Bronchial epithelial cell (primary cell): ENCODE results near the gene AMDHD2. TPM values are rescaled to one million over a fixed set of nuclear protein-coding genes. Genes with fewer than 3 reads are reported as not detected.

Source experiments
- DNase-seq: peaks from one replicate; pipeline ENCODE4 v3.0.0-alpha.2; 2010; ENCODE audit warnings: low read depth
- FAIRE-seq: peaks from 2 replicates; lab custom pipeline; 2011; peaks lifted over from hg19 to GRCh38; lab: Jason Lieb, UNC
- H3K27me3 ChIP-seq: 2 replicates; pipeline ENCODE4 v1.5.1; 2011; ENCODE audit warnings: low read length; ENCODE audit not compliant: control insufficient read depth, insufficient read depth
- H3K36me3 ChIP-seq: 2 replicates; pipeline ENCODE4 v1.5.1; 2011; ENCODE audit warnings: low read length; ENCODE audit not compliant: control insufficient read depth, insufficient read depth
- H3K4me3 ChIP-seq: 2 replicates; pipeline ENCODE4 v1.5.1; 2011; ENCODE audit warnings: mild to moderate bottlenecking, low read depth, low read length, control low read depth
- CTCF ChIP-seq: IDR thresholded peaks from 2 replicates; pipeline ENCODE4 v1.5.1; 2011; ENCODE audit warnings: mild to moderate bottlenecking, moderate library complexity, low read length, control low read depth, inconsistent platforms; ENCODE audit not compliant: insufficient read depth, severe bottlenecking
- total RNA-seq: library from RNA; depleted of rRNA; stranded (reverse); fragments of >200 nt; gene quantifications from 2 replicates; pipeline ENCODE4 v1.2.1, GENCODE V29; 2014

AMDHD2 gene
- total RNA-seq, 1 donor from 2014 or later = 35.8 TPM

- no peaks in the 10 kb centered on the region for H3K36me3 ChIP-seq
- no peak for DNase-seq
- no peak for FAIRE-seq
- no peaks in the 10 kb centered on the region for H3K27me3 ChIP-seq
- peak; percentile 5 for TF ChIP-seq CTCF
- H3K4me3 ChIP-seq = no peak overlapping the region
These were observed 13.0 kb upstream of the AMDHD2 start for GRCh38 chr16:2507052-2507659.

DNA sequence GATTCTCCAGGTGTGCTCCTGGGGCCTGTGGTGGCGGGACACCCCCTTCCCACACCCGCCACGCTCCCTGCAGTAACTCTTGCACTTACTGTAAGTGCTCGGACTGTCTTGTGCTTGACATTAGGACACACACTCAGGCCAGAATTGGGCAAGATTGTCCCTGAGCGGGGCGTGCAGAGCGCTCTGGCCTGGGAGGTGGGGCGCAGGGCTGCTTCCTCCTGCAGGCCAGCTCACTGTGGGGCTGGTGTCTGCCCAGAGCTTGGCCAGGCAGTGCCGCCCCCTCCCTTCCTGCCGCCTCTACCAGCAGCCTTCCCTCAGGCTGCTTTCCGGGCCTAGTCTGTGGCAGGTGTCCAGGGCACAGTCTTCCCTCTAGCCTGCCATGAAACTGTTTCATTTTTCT, 12.5 kb upstream of the AMDHD2 start:
- FAIRE-seq (no peak), DNase-seq (no peak)
- Histone ChIP-seq H3K36me3 (no peaks in the 10 kb centered on the region), H3K27me3 (no peaks in the 10 kb centered on the region), H3K4me3 (no peak overlapping the region)
- no peak for TF ChIP-seq CTCF

GRCh38 chr16:2508722-2509400, 11.3 kb upstream of the AMDHD2 start:
- no peak for DNase-seq
- no peak for TF ChIP-seq CTCF
- FAIRE-seq = no peak
- H3K4me3 ChIP-seq = no peak overlapping the region
- no peaks in the 10 kb centered on the region for H3K36me3 ChIP-seq
- H3K27me3 ChIP-seq = no peaks in the 10 kb centered on the region

GRCh38 chr16:2511128-2511800, 8.9 kb upstream of the AMDHD2 start:
- DNase-seq (peak; percentile 42), FAIRE-seq (no peak)
- Histone ChIP-seq H3K36me3 (peaks cover 5% of the 10 kb centered on the region), H3K27me3 (no peaks in the 10 kb centered on the region), H3K4me3 (no peak overlapping the region)
- no peak for TF ChIP-seq CTCF

DNA sequence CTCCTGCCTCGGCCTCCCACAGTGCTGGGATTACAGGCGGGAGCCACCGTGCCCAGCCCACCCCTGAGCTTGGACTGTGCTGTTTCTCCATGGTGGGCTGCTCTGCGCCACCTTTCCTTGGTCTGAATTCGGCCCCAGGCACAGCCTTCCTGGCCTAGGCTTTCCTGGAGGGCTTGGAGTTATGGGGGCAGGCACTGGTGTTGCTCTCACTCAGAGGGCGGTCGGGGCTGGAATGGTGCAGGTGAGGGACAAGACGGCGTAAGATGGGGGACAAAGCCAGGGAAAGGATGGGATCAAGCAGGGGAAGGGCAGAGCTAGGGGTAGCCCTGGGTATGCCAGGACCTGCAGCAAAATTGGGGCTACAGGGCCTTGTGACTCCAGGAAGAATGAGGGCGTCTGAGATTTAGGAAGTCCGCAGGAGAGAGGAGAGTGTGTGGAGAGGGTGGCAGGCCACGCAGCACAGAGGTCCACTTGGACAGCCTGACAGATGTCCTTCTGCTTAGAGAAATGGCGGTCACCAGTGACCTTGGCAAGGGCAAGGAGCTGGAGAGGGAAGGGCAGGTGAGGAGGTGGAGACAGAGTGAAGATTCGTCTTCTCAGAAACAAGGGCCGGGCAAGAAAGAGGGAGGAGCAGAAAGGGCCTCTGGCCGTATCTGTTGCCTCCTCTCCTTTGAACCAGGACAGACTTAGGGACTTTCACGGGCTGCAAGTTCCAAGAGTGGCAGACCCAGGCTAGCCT, 8.0 kb upstream of the AMDHD2 start:
- TF ChIP-seq CTCF = no peak
- no peak for DNase-seq
- Histone ChIP-seq H3K27me3 (no peaks in the 10 kb centered on the region), H3K36me3 (peaks cover 7% of the 10 kb centered on the region), H3K4me3 (no peak overlapping the region)
- FAIRE-seq = no peak
